ENCODE measurements around the gene CCNJL. TPM values are rescaled to one million over a fixed set of nuclear protein-coding genes. Genes with fewer than 3 reads are reported as not detected.

CCNJL gene
- total RNA-seq, 2 experiments from 2014 or later = 0.17 TPM; not detected in 1

DNA sequence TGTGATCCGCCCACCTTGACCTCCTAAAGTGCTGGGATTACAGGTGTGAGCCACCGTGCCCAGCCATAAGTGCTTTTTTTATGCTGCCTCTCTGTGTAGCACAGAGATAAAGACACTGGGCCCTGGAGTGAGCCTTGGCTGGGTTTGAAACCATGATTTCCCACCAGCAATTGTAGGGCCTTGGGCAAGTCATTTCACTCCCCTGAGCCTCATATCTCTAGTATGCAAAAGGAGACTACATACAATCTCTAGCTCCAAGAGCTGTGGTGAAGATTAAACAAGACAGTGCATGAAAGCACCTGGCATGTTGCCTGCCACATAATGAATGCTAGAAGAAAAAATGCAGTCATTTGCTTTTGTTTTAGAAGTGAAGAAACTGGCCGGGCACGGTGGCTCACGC lies 79.1 kb downstream of the CCNJL start:
- no peak for DNase-seq
- no peaks in the 10 kb centered on the region for H3K4me1 Mint-ChIP-seq
- POLR2A ChIA-PET = no interaction called here
- no peak for ATAC-seq (ENCODE audit: low read depth)
- H3K36me3 Mint-ChIP-seq = no peaks in the 10 kb centered on the region
- no peak overlapping the region for H3K27ac Mint-ChIP-seq
- H3K27me3 Mint-ChIP-seq = no peaks in the 10 kb centered on the region
- no peaks in the 10 kb centered on the region for H3K9me3 Mint-ChIP-seq
- no peak overlapping the region for H3K4me3 Mint-ChIP-seq

DNA sequence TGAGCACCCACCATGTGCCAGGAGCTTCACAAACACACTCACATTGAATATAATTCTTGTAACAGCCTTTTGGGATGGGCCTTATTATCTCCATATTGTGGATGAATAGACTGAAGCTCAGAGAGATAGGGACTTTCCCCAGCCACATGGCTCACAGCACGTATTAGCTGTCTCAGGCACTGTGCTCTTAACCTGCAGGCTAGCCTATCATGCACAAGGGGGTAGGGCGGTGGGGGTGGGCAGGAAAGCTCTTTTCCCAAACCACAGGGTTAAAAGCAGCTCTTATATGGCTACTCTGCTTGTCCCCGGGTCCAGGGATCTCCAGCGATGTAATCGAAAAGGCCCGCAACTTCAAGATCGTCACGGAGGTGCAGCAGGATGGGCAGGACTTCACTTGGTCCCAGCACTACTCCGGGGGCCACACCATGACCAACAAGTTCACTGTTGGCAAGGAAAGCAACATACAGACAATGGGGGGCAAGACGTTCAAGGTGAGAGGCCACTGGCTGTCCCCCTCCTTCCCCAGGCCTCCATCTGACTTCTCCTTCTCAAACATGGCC lies 80.5 kb downstream of the CCNJL start:
- Mint-ChIP-seq H3K27me3 (no peaks in the 10 kb centered on the region), H3K27ac (no peak overlapping the region), H3K36me3 (no peaks in the 10 kb centered on the region), H3K4me3 (no peak overlapping the region), H3K9me3 (no peaks in the 10 kb centered on the region), H3K4me1 (no peaks in the 10 kb centered on the region)
- POLR2A ChIA-PET = no interaction called here
- DNase-seq (no peak), ATAC-seq (ENCODE audit: low read depth) (no peak)

DNA sequence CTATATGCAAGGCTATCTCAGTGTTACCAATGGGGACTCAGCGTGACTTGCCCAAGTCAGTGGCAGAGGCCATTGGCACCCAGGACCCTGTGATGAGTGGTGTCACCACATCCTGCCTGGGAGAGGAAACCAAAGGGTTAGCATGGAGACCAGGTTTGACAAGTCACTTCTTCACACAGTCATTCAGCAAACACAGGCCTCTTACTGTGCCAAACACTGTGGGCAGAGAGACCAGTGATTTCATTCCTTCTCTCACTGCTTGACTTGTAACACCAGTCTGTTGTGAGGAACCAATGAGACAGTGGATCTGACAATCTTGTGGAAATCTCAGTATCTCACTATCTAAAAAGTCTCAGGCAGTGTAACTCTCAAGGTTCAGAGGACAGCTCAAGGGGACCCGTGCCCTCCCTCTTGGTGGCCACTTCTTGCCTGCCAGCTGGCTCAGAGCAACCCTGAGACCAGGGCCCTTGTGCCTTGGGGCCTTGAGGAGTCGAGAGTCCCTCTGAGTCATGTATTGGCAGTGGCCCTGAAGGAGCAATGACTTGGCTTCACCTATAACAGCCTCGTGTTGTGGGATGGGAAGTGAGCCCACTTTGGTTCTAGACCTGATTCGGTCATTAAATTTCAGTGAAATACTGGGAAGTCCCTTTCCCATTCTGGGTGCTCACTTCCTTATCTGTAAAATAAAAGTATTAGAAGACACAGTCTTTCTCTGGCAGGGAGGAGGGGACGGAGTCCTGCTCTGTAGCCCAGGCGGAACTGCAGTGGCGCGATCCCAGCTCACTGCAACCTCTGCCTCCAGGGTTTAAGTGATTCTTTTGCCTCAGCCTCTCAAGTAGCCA lies 81.5 kb downstream of the CCNJL start:
- DNase-seq (no peak), ATAC-seq (ENCODE audit: low read depth) (no peak)
- no peak overlapping the region for H3K4me3 Mint-ChIP-seq
- no peaks in the 10 kb centered on the region for H3K4me1 Mint-ChIP-seq
- no peaks in the 10 kb centered on the region for H3K9me3 Mint-ChIP-seq
- POLR2A ChIA-PET = no interaction called here
- H3K36me3 Mint-ChIP-seq = no peaks in the 10 kb centered on the region
- no peaks in the 10 kb centered on the region for H3K27me3 Mint-ChIP-seq
- H3K27ac Mint-ChIP-seq = no peak overlapping the region

DNA sequence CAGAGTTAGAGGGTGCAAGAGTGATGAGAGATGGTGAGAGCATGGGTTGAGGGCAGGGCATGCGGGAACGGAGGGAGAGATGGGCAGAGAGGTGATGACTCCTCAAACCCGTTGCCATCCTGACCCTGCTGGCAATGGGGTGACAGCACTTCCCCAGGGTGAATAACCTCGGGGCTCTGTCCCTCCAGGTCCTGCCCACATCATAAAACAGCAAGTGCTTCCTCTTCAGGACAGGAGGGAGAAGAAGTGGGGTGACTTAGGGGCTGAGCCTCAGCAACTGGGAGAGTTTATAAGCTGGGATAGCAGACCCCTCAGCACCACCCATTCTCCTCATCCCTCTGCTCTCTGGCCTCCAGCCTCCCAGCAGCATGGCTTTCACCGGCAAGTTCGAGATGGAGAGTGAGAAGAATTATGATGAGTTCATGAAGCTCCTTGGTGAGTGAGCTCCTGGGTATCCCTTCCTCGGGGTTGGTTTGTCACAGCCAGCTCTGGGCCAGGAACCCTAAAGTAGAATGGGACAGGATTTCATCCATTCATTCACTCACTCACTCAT lies 83.1 kb downstream of the CCNJL start, which contains the start of gene FABP6:
FABP6 (plus strand) TSS at position 317 of the 553 bp plus-strand sequence; CDS start at position 369, 52 bp downstream.
- H3K4me1 Mint-ChIP-seq = no peaks in the 10 kb centered on the region
- POLR2A ChIA-PET = no interaction called here
- no peaks in the 10 kb centered on the region for H3K9me3 Mint-ChIP-seq
- H3K4me3 Mint-ChIP-seq = no peak within 1 kb of the TSS
- DNase-seq = no peak
- peaks cover 2% of the 10 kb centered on the region for H3K27me3 Mint-ChIP-seq
- no peaks in the 10 kb centered on the region for H3K36me3 Mint-ChIP-seq
- ATAC-seq (ENCODE audit: low read depth) = no peak
- no peak within 1 kb of the TSS for H3K27ac Mint-ChIP-seq

DNA sequence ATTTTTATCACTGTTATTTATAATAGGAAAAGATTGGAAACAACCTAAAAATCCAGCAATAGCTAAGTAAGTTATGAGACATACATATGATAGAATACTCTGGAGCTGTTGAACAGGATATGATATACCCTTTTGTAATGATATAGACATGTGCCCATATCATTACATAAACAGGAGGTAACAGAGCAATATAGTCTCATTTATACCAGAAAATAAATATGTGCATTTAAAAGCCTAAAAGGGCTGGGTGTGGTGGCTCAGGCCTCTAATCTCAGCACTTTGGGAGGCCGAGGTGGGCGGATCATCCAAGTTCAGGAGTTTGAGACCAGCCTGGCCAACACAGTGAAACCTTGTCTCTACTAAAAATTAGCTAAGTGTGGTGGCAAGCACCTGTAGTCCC lies 85.4 kb downstream of the CCNJL start:
- no peak overlapping the region for H3K27ac Mint-ChIP-seq
- H3K4me1 Mint-ChIP-seq = no peaks in the 10 kb centered on the region
- DNase-seq (no peak), ATAC-seq (ENCODE audit: low read depth) (no peak)
- H3K36me3 Mint-ChIP-seq = no peaks in the 10 kb centered on the region
- peaks cover 2% of the 10 kb centered on the region for H3K27me3 Mint-ChIP-seq
- no peaks in the 10 kb centered on the region for H3K9me3 Mint-ChIP-seq
- POLR2A ChIA-PET = no interaction called here
- no peak overlapping the region for H3K4me3 Mint-ChIP-seq

DNA sequence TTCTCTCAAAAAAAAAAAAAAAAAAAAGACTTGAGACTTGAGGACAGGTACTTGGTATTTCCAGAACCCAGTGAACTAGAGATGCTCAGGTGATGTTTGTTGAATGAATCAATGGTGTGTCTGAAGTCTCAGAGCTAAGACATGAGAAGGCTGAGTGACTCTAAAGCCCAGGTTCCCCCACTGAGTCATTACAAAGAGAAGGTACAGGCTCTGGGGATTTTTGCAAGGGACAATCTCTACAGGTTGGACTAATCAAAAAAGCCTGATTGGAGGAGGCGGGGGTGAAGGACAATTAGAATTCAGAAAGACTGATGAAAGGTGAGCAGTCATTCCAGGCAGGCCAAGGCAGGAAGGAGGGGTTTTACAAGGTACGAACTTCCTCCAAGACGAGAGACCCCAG lies 91.3 kb downstream of the CCNJL start:
- DNase-seq = no peak
- H3K4me1 Mint-ChIP-seq = no peaks in the 10 kb centered on the region
- ATAC-seq (ENCODE audit: low read depth) = no peak
- H3K9me3 Mint-ChIP-seq = no peaks in the 10 kb centered on the region
- POLR2A ChIA-PET = no interaction called here
- H3K4me3 Mint-ChIP-seq = no peak overlapping the region
- peaks cover 7% of the 10 kb centered on the region for H3K27me3 Mint-ChIP-seq
- no peaks in the 10 kb centered on the region for H3K36me3 Mint-ChIP-seq
- H3K27ac Mint-ChIP-seq = no peak overlapping the region

DNA sequence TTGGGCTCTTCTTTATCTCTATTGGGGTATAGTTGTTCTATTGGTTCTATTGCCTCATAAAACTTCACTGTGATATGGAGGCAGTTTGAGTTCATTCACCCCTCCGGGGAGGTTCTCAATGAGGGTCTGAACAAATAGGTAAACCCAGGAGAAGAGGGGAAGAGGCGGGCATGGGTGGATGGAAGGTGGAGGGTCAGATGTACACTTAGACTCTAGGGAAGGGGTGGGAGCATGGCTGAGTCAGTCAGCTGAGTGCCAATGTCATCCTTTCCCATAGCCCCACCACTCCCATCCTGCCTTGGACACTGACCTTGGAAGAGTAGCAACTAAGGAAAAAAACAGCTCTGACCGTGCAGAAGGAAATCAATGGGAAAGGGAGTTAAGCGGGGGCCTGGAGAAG lies 93.0 kb downstream of the CCNJL start:
- Mint-ChIP-seq H3K27me3 (peaks cover 11% of the 10 kb centered on the region), H3K9me3 (no peaks in the 10 kb centered on the region), H3K27ac (no peak overlapping the region), H3K4me3 (no peak overlapping the region), H3K4me1 (no peaks in the 10 kb centered on the region), H3K36me3 (no peaks in the 10 kb centered on the region)
- ATAC-seq (ENCODE audit: low read depth) (no peak), DNase-seq (no peak)
- POLR2A ChIA-PET = no interaction called here

DNA sequence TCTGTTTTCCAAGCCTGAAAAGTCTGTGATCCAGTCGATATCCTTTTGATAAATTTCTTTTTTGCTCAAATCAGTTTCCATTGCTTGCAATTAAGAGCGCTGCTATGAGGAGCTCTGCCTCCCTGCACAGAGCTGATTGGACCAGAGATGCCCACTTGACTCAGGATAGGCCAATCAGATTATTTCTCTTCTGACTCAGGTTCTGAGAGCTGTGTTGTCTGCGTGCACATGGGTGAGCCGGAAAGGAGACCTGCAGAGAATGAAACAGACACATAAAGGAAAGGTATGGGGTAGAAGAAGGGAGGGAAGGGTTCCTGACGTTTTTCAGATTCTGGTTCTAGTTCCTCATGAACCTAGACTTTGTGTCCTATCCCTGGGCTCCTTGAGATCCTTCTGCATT lies 98.8 kb downstream of the CCNJL start:
- peaks cover 11% of the 10 kb centered on the region for H3K27me3 Mint-ChIP-seq
- H3K4me1 Mint-ChIP-seq = no peaks in the 10 kb centered on the region
- no peak overlapping the region for H3K4me3 Mint-ChIP-seq
- DNase-seq = no peak
- H3K27ac Mint-ChIP-seq = no peak overlapping the region
- no peaks in the 10 kb centered on the region for H3K9me3 Mint-ChIP-seq
- ATAC-seq (ENCODE audit: low read depth) = no peak
- H3K36me3 Mint-ChIP-seq = no peaks in the 10 kb centered on the region
- POLR2A ChIA-PET = no interaction called here

DNA sequence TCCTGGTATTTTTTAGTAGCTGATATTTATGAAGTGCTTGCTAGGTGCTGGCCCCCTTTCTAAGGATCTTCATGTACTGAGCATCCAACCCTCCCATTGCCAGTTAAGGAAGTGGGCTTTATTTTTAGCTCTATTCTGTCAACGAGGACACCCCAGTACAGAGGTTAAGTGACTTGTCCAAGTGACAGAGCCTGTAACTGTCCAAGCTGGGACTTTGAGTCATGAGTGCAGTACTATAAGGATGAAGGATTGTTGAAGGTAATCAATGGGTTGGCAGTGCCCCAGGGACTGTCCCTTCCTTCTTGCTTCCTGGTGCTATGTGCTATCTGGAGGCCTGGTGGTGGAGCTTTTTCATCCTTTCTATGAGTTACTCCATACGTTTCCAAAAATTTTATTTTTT lies 101.0 kb downstream of the CCNJL start:
- ATAC-seq (ENCODE audit: low read depth) (no peak), DNase-seq (no peak)
- H3K27me3 Mint-ChIP-seq = peaks cover 15% of the 10 kb centered on the region
- no peak overlapping the region for H3K27ac Mint-ChIP-seq
- H3K4me3 Mint-ChIP-seq = no peak overlapping the region
- POLR2A ChIA-PET = no interaction called here
- H3K36me3 Mint-ChIP-seq = no peaks in the 10 kb centered on the region
- H3K4me1 Mint-ChIP-seq = no peaks in the 10 kb centered on the region
- no peaks in the 10 kb centered on the region for H3K9me3 Mint-ChIP-seq

DNA sequence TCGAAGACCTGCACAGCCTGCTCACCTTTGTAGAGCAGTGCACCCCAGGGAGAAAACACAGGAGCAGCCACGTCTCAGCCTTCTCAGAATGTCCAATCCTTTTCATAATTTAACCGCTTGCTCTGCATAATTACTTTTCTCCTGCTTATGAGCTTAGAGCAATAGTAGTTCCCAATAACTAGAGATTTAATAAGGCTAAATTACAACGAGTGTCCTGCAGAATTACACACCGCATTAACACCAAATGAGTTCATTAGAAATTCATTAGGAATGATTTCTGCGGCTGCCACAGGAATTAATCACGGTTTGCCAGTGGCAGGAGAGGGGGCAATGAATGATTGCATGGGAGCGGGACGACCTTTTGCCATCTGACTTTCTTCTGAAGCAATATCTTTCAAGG lies 101.8 kb downstream of the CCNJL start:
- ATAC-seq (ENCODE audit: low read depth) = no peak
- Mint-ChIP-seq H3K27me3 (peaks cover 8% of the 10 kb centered on the region), H3K9me3 (no peaks in the 10 kb centered on the region), H3K4me3 (no peak overlapping the region), H3K4me1 (no peaks in the 10 kb centered on the region), H3K27ac (no peak overlapping the region), H3K36me3 (no peaks in the 10 kb centered on the region)
- DNase-seq = no peak
- POLR2A ChIA-PET = no interaction called here

DNA sequence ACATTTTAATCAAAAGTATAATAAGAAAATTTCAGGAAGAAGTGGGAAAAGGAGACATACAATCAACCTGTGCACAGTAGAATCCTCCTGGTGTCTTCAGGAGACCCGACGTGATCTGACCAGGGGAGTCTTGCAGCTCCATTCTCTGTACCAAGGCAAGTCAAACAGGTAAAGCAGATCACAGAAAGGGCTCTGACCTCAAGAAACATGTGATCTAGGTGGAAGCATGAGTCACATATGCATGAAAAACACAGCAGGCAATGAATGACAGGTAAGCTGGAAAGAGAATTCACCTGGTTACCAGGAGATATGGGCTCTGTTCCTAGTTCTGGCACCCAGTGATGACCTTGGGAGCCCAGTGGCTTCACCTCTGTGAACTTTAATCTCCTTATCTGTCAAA lies 102.4 kb downstream of the CCNJL start:
- peaks cover 9% of the 10 kb centered on the region for H3K27me3 Mint-ChIP-seq
- POLR2A ChIA-PET = no interaction called here
- no peak overlapping the region for H3K4me3 Mint-ChIP-seq
- no peaks in the 10 kb centered on the region for H3K36me3 Mint-ChIP-seq
- no peaks in the 10 kb centered on the region for H3K9me3 Mint-ChIP-seq
- H3K27ac Mint-ChIP-seq = no peak overlapping the region
- DNase-seq (no peak), ATAC-seq (ENCODE audit: low read depth) (no peak)
- no peaks in the 10 kb centered on the region for H3K4me1 Mint-ChIP-seq

DNA sequence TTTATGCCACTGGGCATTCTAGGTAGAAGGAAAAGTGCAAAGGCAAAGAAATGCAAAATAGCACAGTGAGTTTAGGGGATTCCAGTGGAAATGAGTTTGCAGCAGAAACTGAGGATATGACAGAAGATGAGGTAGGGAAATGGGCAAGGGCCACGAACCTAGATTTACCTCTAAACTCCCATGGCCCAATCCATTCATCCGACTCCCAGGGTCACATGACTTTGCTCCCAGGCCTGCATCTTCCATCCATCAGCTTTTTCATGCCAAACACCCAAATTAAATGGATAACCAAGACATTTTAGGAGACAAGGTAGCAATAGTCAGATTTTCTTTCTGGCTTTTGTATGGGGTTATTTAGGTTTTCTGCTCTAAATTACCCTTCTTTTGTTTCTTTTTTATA lies 105.3 kb downstream of the CCNJL start:
- Mint-ChIP-seq H3K4me1 (no peaks in the 10 kb centered on the region), H3K9me3 (no peaks in the 10 kb centered on the region), H3K27ac (no peak overlapping the region), H3K27me3 (peaks cover 11% of the 10 kb centered on the region), H3K36me3 (no peaks in the 10 kb centered on the region), H3K4me3 (no peak overlapping the region)
- POLR2A ChIA-PET = no interaction called here
- DNase-seq = no peak
- no peak for ATAC-seq (ENCODE audit: low read depth)

Measured in activated naive CD8-positive, alpha-beta T cell treated with anti-CD3 and anti-CD28 coated beads, Interleukin-2, amount 10 ng/mL, durations not matched to agents 7 days and 5 days (primary cell).